NCI-H1105 treated with DMSO at 0.1 percent for 48 hours (cell line): ENCODE data around the gene GID8.
A peak's percentile ranks its signal among the peaks of the same experiment; 100 is the strongest.

ENCODE experiments used
- DNase-seq: peaks from one replicate; lab custom pipeline; 2025; lab: John Stamatoyannopoulos, UW

GID8 gene

DNA sequence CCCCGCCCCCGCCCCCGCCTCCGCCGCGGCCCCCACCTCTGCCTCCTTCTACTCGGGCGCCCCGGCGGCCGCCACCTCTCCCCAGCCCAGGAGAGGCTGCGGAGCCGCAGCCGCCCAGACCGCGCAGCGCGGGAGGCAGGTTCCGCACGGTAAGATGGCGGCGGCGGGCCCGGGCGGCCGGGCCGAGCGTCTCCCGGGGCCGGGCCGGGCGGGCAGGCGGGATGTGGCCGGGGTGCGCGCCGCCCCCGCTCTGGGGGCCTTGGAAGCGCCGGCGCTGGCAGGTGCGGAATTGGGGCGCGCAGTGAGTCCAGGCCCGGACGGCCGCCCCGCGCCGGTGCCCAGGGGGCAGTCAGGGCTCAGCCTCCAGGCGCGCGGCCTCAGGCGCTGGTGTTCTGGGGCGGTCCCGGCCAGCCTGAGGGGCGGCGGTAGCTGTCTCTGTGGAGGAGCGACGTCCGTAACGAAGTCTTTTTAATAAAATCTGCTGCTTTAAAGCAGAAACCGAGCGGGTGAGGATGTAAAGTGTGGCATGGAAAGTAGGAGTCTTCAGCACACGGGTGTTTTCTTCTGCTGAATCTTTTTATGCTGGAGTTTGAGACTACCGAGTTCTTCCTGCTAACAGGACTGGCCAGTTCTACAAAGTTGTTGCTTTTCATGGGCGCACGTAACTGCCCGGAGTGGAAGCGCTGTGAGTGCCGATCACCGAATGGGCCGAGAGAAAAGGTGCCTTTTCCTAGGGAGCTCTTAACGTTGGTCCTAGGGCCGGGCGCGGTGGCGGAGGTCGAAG, at the start of gene GID8:
Gene GID8 (plus strand): TSS at position 43 of the 784 bp plus-strand sequence. CDS start 3,356 bp downstream, outside the sequence.
- DNase-seq, result peak; percentile 15

DNA sequence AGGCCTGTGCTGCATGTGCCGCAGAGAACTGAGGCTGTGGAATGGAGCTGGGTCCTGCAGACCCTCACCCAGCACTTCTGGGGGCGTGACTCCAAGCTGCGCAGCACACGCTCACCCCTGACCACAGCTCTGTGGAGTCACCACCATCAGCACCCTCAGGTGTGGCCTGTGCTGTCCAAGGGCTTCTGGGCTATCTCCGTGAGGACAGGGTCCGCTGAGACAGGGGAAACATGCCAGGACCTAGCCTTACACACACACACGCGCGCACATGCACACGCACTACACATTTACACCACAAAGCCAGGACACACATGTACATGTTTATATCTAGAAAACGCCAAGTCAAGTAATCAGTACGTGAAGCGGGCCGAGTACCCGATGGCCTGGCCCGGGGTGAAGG, 49.5 kb upstream of the GID8 start:
- no peak for DNase-seq

GRCh38 chr20:62888910-62889309, 49.0 kb upstream of the GID8 start:
- DNase-seq, result no peak

- no peak for DNase-seq
These were observed 48.5 kb upstream of the GID8 start for GRCh38 chr20:62889411-62889810.

DNA sequence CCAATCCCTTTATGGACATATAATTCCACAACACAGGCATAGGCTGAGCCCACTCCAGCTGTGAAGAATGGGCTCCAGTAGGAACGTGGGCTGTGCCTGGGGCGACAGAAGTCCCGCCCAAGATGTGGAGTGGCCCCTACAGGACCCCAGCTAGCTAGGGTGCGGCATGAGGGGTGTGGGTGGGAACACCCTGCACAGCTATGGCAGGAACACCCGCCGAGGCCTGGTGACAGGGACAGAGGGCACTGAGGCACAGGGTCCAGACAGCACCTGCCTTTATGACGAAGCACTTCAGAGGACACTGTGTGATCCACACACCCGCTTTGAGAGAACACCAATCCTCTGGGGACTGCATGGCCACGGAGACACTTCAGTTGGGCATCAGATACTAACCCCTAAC, 48.1 kb upstream of the GID8 start:
- DNase-seq, result no peak

GRCh38 chr20:62890444-62890843, 47.5 kb upstream of the GID8 start:
- no peak for DNase-seq

DNA sequence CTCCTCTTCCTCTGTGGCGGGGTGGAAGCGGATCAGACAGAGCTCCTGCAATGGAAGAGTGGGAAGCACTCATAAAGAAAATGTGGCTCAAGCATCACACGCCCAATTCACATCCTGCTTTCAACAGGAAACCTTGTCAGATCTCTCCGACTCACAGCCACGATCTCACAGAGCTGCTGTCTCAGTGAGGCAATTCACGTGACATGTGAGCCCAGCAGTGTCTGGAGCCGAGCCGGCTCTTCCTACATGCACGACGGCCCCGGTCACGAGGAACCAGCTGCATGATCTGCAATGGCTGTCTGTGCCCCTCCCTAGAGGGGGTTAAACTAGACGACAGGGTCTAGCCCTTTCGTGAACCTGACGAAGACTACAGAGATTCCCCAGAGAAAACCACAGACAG, 46.8 kb upstream of the GID8 start:
- no peak for DNase-seq

- no peak for DNase-seq
These were observed 45.3 kb upstream of the GID8 start for GRCh38 chr20:62892348-62893304.

DNA sequence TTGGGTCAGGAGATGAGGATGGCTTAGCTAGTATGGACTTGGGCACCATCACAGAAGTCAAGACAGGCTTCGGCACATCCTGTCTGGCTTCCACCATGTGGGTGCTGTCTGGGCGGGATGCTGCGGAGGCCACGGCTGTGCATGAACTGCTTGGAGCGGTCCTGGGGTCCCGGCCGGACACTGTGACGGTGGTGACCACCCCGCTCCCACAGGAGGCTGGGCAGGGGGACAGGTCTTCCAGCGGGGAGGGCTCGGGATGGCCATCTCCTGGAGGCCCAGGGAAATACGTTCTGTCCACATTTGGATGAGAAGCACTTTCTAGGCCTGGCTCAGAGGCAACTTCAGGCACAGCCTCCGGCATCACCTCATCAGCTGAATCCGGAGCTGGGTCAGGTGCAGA, 44.2 kb upstream of the GID8 start:
- DNase-seq, result no peak

DNA sequence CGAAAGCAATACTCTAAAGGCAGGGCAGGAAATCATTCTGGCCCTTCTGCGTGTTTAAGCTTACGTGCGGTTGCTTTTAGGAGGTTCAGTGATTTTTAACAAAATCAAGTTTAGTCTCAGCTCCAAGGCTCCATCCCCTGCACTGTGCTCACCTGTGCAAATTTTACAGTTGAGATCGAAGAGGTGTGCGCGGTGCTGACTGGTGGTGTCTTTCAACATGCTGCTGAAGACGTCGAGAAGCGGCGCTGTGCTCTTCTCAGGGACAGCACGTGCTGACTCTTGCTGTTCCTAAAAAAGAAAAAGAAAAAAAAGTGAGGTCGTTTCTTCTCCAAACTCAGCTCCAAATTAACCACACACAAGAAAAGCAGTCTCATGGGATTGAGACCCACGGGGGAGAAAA, 43.7 kb upstream of the GID8 start:
- DNase-seq, result no peak

- DNase-seq, result no peak
These were observed 42.4 kb upstream of the GID8 start for GRCh38 chr20:62895539-62895938.

DNA sequence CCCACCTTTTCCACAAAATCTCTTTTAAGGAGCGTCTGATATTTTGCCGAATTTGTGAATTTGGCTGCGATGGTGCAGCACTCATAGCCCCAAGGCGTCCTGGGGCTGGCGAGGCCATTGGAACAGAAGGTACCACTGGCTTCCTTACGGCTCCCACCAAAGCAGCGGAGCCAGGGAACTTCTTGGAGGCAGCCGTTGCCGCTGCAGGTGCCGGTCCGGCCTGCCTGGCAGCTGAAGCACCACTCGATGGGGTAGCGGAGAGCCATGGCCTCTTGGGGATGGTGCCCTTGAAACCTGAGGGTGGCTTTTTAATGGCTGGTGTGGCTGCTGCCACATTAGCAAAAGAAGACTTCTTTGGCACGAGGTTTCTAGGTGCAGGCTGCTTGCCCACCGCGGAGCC, 41.4 kb upstream of the GID8 start:
- DNase-seq, result no peak

DNA sequence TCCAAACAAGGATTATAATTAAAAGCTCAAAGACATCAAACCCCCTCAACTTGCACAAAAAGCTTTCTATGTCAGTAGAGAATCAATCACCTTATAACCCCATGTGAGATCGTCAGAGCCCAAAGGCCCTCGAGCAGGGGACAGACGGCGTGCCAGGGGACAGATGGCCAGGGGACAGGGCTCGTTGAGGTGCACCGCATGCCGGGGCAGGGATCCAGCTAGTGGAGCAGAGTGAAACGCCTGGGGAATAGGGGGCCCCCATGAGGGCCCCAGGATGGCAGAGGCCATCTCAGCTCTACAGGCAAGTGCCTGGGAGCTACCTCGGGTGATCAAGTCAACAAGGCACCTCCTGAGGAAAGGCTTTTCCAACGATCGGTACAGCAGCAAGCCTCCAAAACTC, 40.3 kb upstream of the GID8 start:
- no peak for DNase-seq

- no peak for DNase-seq
These were observed 39.6 kb upstream of the GID8 start for GRCh38 chr20:62898093-62898964.

DNA sequence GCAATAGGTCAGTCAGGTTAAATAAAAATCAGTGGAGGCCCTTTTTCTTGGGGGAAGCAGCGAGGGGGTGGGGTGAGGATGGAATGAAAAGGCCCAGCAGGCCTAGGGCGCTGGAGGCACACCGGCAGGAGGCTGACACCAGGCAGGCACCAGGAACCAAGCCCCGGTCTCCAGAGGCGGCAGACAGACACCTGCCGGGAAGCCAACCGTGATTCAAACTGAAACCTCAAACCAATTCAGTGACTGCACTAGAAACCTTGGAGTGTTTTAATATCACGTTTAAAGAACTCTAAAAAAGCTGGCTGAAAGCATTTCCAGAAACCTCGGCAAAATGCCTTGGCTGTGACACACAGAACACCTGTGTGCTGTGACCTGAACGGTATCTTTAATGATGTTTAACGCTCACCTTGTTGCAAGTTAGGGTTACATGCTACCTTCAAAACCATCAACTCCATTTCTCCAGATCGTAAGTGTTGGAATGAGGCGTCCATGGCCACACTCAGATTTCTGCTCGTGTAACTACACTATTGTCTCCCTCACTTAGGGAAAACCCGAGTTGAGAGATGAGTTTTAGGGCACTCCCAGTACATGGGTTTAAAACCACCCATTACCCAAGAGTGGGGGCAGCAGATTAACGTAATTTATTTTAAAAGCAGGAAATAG, 38.8 kb upstream of the GID8 start:
- DNase-seq, result no peak

DNA sequence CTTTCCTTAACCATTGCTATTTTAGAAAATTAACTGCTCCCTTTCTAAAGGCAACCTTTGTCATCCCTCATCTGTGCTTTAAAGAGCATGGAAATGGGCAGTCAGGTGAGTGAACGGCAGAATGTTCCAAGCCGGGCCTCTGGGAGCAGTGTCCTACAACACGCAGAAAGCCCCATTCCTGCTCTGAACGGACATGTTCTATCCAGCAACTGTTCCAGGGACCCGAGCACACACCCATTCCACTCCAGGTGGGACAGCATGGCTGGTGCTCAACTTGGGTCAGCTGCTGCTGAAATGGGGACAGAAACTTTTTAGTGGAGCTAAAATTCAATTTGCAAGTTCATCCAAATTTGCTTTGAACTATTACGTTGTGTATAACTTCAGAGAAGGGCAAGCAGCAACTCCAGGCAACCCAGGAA, 38.3 kb upstream of the GID8 start:
- DNase-seq, result no peak

GRCh38 chr20:62900052-62900691, 37.8 kb upstream of the GID8 start:
- peak; percentile 82 for DNase-seq

GRCh38 chr20:62900692-62901584, 37.0 kb upstream of the GID8 start:
- peak; percentile 73 for DNase-seq

DNA sequence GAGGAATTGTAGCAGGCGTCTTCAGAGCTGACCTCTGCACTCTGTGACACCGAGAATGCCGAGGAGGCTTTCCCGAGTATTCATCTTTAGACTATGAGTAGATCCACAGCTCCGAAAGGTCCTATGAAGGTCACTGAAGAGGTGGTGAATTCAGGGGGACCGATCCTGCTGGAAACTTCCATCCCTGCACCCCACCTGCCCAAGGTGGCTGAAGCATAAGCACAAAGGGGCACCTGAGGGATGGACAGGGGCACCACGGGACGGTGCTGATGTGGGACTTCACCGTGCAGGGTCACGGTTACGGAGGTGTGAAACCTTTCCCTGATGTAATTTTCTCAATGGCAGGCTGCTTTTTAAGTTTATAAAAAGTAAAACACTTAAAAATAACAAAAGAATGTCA, 36.1 kb upstream of the GID8 start:
- no peak for DNase-seq
